ENCODE measurements around the gene RBM20. TPM values are rescaled to one million over a fixed set of nuclear protein-coding genes. Genes with fewer than 3 reads are reported as not detected.
A peak's percentile ranks its signal among the peaks of the same experiment; 100 is the strongest.

Gene RBM20
- total RNA-seq, 1 donor from 2014 or later = 3.1 TPM

GRCh38 chr10:110789604-110790433 is 145.7 kb downstream of the RBM20 start:
- no peak for ATAC-seq

- ATAC-seq = no peak
Observed at GRCh38 chr10:110790913-110791506, 146.9 kb downstream of the RBM20 start.

DNA sequence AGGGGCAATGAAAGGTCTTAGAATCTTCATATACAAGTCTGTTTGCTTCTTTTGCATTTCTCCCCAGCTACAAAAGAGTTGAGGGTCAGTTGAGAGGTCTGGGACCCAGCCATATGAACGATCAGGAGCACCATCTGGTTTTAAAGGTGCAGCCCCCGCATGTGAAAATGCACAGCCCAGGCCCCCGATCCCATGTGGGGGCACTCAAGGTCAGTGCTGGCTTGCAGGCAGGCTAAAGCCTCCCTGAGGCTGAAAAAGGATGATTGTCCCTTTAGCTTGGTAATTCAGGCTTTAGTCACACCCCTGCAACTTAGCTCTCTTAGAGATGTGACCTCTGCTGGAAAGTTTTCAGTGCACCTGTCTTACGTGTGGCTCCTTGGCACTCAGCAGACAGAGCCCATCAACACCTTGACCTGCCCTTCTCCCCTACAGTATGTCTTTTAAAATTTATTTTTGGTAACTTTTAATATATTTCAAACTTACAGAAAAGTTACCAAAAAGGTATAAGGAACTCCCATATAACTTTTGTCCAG is 147.5 kb downstream of the RBM20 start:
- no peak for ATAC-seq

DNA sequence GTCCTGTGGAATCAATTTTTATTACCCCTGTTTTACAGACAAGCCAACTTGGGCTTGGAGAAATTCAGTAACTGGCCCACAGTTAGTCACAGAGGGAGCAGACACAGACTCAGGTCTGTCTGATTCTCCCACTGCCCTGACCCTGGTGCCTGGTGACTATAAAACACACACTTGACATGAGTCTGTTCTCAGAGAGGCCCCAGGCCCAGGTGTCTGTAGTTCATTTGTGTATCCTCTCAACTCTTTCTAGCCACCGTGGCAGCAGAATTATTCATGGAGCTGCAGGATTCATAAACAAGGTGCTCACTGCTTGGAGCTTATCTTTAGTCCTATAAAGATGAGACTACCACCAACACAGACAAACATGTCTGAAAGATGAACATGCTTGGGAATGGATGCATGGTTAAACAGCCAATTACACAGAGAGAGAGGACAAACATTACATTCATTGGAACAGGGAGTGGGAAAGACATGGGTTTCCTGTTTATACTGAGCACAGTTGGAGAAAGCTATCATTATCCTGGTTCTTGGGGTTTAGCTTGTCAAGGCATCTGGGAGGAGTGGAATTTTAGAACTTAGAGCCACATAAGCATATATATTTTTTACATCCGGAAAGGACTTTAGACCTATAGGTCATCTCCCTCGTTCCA is 148.5 kb downstream of the RBM20 start:
- ATAC-seq = no peak

- ATAC-seq = no peak
Observed at GRCh38 chr10:110793128-110793812, 149.1 kb downstream of the RBM20 start.

DNA sequence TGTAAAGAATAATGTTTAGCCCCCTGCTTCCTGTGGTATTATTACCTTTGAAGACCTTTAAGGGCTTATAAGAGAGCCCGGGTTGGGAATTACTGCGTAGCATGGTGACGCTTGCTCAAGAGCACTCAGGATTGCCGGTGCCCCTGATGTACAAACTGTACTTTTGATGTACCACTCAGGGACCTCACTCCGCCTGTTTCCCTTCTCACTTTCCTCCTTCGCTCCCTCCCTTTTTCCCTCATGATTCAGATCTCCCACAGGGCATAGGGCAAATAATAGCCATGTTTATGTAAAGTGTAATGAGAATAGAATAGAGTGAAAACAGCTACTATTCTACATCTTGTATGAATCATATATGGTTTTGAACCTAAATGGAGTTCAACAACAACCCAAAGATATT is 149.8 kb downstream of the RBM20 start:
- no peak for ATAC-seq

DNA sequence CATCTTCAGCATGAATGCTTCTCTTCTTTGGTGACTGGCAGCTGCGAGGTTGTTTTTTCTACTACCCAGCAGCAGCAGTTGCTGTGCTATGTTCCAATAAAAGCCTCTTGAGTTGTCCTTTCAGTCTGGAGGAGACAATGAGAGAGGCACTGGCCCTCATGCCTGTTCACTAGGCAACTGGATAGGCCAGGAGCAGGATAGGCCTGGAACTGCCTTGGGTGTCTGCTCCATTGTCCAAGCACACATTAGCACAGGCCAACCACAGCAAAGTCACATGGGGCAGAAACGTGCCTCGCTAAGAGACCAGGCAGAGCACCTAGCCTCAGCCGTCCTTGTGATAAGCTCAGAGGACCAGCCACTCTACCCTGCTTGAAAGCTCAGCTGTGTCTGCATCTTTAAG is 150.7 kb downstream of the RBM20 start:
- no peak for ATAC-seq

- no peak for ATAC-seq
Observed at GRCh38 chr10:110797416-110797815, 153.3 kb downstream of the RBM20 start.

GRCh38 chr10:110798340-110798739 is 154.2 kb downstream of the RBM20 start:
- ATAC-seq = no peak

DNA sequence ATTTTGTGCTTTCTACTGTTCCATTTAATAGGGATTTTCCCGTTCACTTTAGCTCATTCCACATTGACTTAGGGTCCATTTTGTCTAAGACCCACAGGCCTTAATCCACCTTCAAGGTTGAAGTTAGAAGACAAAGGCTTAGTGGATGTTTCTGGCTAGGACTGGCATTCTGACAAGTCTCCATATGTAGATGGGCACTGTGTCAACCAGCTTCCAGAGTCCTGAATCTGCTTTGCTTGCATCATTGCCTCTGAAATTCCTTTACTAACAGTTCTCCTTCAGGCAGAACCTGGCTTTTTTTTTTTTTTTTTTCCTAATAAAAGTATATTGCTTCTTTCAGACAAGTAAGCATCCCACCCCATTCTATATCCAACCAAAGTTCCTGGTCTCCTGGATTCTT is 158.0 kb downstream of the RBM20 start:
- ATAC-seq = no peak

DNA sequence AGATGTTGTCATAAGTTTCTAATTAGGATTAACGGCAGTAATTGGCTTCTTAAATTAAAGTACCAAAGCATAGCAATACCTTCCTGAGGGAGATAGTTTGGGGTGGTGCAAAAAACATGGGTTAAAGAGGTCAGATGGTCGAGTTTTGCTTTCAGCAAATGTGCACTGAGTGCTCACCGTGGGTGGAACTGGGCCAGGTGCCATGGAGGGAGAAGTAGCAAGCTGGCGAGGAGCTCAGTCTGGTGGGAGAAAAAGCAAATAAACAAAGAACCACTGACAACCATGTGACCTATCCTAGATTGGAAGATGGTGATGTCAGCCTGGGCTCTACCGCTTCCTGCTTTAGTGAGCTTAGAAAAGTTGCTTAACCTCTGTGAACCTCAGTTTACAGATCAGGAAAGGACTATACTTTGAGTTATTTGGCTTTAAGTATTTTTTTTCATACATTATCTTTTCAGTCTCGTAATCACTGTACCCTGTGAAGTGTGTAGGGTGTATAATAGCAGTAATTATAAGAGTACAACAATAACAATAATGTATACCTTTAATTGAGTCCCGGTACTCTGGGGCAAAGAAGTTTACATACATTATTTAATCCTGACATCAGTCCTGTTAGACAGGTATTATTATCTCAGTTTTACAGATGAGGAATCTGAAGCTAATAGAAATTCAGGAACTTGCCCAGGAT is 158.6 kb downstream of the RBM20 start:
- peak; percentile 82 for ATAC-seq

DNA sequence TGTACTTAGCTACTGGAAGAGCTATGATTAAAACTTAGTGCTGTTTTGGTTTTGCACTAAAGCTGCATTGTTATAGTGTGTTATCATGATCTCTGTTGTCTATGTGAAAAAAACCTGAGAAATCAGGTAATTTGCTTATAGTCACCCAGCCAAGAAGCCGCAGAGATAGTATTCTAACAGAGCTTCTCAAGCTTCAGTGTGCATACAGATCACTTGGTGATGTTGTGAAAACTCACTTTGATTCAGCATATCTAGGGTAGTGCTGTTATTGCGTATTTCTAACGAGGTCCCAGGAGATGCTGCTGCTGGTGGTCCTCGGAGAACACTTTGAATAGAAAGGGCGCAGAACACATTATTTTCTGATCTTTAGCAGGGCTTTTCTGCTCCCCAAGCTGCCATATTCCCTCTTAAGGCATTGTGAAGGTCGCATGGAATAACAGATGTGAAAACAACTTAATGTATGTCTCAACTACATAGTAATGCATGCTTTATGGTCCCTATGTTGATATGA is 159.2 kb downstream of the RBM20 start:
- ATAC-seq = peak; percentile 5

DNA sequence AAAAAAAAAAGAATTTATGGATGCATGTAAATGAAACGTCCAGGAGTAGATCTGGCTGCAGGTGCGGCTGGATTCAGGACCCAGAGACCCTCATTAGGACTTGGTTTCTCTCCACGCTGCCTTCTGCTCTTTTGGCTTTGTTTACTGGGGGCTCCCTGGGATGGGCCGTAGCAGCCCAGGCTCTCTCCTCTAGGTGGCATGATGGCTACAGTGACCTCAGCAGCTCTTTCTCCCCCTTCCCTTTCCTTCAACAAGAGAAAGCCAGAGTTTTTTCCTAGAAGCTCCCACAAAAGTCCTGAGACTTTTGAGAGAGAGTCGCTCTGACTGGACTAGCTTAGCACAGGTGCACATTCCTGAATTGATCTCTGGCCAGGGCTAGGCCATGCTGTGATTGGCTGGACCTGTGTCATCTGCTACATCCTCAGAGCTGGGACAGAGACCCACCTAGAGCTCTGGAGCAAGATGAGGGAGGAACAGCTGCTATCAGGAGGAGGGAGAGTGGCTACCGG is 159.7 kb downstream of the RBM20 start:
- ATAC-seq = peak; percentile 48

- no peak for ATAC-seq
Observed at GRCh38 chr10:110804376-110804775, 160.2 kb downstream of the RBM20 start.

- peak; percentile 26 for ATAC-seq
Observed at GRCh38 chr10:110805292-110805691, 161.2 kb downstream of the RBM20 start.

DNA sequence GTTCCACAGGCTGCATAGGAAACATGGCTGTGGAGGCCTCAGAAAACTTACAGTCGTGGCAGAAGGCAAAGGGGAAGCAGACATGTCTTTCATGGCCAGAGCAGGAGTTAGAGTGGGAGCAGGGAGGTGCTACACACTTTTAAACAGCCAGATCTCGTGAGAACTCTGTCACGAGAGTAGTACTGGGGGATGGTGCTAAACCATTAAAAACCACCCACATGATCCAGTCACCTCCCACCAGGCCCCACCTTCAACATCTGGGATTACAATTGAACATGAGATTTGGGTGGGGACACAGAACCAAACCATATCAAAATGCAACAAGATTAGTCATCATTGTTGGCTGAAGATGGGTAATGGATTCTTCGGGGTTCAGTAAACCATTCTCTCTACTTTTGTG is 162.2 kb downstream of the RBM20 start:
- no peak for ATAC-seq

DNA sequence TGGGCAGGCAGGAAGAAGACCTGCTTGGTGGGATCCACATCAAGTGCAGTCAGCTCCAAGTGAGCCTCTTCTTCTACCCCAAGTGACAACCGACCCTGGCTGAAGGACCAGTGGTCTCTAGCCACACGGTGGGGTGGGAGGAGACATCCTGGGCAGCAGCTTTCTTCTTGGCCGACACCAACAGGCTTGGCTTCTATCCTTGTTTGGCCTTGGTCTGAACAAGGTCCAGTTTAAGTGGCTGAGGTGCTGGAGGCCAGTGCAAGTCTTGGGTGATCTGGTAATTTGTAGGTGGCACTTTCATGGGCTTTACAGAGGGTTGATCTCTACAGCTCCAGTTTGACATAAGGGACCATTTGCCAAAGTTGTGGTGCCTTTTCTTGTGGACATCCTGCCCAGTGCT is 164.0 kb downstream of the RBM20 start:
- no peak for ATAC-seq

DNA sequence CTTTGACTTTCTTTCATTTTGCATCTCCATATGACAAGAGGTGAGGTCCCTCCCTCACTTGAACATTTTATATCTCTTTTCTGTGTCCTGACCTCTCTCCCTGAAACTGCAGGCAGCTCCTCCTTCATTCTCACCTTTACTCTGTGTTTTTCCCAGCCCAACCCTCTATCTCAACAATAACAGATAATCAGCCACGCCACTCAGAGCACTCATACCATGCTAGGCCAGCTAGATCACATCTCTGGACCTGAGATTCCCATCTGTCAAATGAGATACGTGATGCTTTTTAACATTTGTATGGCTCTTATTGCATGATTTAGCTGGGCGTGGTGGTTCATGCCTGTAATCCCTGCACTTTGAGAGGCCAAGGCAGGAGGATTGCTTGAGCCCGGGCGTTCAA is 164.5 kb downstream of the RBM20 start:
- no peak for ATAC-seq

DNA sequence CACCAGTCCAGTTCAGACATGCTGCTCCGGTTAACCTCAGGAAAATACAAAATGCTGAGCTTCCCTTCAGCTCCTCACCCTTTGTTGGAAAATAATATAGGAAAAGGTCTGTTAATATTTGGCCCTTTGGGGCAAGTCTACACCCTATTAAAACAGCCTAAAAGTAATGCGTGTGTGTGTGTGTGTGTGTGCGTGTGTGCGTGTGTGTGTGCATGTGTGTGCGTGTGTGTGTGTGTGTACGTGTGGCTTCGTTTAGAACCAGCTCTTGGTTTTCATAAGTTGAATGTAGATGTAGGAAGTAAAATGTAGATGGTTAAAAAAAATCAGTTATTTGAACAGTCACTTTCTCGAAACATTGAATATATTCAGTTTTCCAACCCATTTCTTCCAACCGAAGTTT is 166.5 kb downstream of the RBM20 start:
- ATAC-seq = no peak

GRCh38 chr10:110811791-110812581 is 167.8 kb downstream of the RBM20 start:
- no peak for ATAC-seq

GRCh38 chr10:110812583-110812982 is 168.4 kb downstream of the RBM20 start:
- no peak for ATAC-seq

All from esophagus mucosa (tissue), 1 donor.